Fibroblast of skin of scalp (primary cell): ENCODE data around the gene SCN4A.
"Not testable (repeated sequence)": the region's sequence is repeated elsewhere in the genome, so short reads cannot be mapped to it uniquely, and the experiment has no call there.

Source experiments
- DNase-seq: peaks from one replicate; pipeline ENCODE4 v3.0.0-alpha.2; 2013

Gene SCN4A

DNA sequence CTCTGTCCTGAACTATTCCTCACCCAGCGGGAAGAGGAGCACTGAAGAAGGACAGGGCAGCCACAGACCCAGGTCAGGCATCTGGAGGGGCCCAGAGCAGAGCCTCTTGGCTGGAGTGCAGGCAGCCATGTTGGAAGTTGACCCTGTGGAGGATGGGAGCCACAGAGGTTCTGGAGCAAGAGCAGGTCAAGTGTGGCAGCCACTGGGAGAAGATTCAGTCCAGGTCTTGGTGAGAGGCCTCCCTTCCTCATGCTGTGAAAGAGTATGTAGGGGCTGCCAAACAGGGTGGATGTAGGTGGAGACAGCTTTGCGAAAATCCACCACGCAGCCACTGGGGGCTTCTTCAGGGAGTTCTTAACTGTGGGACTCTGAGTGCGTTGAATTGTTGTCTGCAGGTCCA, 40.0 kb downstream of the SCN4A start:
- DNase-seq, result no peak

DNA sequence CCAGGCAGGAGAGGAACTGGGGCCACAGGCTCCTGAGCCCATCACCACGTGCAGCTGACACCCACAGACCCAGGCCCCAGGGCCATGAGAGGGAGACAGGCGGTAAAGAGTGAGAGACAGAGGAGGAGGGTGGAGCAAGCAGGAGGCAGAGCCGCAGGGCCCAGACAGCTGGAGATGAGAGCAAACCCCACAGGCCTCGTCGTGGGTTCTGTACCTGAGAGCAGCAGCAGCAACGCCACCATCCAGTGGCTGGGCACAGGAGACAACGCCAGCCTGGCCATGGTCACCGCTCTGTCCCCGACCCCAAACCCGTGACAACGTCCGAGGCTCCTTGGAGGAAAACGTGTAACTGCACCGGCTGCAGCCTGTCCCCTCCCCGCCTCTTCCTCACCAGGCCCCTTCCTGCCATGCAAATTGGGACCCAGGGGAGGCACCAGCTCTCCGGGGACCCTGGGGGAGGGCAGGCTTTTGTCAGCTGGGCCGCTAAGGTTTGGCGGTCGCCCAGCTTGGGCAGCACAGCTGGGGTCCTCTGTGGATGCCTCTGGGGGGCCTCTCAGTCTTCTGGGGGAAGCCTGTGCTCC, 40.6 kb downstream of the SCN4A start, which contains the start of gene CD79B:
Gene CD79B, minus strand, starts transcription at position 351 of the 581 bp plus-strand sequence. Its CDS starts 70 bp downstream, at position 281.
- no peak for DNase-seq

DNA sequence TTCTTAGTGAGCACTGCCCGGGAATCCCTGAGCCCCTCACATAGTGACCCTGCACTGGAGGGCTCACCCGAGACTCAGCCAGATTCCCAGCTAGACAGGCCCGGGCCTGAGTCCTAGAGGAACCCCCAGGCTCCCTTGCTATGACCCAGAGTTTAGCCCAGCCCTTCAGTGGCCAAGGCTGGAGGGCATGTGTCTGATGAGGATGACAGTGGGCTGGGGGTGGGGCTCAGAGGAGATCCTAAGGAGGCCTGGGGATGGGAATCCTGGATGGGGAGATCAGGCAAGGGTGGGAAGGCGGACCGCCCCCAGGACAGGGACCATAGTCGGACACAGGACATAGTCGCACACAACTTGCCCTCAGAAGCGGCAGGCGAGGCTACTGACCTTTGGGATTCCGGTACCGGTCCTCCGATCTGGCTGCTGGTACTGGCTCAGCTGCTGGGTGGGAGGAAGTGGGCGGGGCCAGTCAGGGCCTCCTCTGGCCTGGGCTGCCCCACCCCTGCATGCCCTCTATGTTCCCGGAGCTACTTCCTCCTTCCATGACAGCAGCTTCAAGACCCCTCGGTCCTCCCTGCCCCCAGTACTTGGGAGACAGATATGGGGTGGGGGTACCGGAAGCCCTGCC, 41.7 kb downstream of the SCN4A start:
- DNase-seq, result peak; percentile 5

DNA sequence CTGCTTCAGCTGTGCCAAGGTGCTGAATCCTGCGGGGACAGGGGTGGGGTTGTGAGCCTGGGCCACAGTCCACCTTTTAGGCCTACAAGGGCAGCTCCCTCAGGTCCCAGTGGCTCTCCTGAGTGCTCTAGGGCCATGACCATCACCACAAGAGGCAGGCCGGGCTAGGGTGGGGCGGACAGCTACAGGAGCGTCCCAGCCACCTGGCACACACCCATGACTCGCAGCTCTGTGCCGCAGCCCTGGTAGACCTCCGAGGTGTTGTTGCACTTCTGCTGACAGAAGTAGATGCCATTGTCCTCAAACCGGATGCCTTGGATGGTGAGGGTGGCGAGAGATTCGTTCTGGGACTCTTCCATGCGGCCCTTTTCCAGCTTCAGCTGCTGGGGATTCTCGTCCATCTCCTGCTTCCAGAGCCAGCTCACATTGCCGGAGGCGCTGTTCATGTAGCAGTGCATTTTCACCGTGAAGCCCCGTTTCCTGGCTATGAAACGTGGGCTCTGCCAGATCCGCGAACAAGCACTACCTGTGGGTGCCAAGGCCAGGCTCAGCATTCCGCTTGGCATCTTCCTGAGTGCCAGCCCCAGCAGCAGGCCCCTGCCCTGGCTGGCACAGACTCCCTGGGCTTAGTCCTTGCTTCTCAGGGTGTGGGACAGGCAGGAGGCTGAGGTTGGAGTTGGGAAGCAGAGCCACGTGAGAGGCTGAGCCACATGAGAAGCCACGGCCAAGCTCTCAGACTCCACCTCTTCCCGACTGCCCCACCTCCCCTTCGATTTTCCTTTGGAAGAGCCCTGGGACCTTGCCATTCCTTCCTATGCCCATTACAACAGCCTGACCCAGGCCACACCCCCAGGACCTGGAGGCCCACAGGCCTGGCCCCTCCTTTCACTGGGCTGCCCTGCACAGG, 42.6 kb downstream of the SCN4A start:
- no peak for DNase-seq

DNA sequence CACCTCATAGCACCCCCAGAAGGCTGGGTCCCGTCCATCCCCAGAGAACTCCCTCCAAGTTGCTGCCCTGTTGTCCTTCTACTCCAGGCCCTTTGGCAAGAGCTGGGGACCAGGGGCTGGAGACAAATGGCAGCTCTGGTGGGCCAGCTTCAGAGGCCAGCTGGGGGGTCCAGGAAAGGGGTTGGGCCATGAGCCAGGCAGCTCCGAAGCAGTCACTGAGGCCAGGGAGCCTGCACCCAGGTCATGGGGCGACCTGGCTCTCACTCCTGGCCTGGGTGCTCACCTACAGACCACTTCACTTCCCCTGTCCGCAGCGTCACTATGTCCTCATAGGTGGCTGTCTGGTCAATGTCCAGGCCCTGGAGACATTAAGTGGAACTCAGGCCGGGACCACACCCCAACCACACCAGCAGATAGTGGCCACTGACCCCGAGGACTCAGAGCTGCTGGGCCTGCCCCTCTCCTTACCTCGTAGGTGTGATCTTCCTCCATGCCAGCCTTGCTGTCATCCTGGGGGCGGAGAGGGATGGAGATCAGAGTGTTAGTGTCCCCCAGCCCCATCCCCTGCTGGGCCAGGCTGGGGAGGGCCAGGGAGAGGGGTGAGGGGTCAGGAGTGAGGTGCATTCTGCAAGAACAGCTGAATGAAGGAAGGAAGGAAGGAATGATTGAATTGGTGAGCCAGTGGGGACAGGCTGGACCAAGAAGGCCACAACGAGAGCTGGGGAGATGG, 43.6 kb downstream of the SCN4A start:
- DNase-seq, result no peak

DNA sequence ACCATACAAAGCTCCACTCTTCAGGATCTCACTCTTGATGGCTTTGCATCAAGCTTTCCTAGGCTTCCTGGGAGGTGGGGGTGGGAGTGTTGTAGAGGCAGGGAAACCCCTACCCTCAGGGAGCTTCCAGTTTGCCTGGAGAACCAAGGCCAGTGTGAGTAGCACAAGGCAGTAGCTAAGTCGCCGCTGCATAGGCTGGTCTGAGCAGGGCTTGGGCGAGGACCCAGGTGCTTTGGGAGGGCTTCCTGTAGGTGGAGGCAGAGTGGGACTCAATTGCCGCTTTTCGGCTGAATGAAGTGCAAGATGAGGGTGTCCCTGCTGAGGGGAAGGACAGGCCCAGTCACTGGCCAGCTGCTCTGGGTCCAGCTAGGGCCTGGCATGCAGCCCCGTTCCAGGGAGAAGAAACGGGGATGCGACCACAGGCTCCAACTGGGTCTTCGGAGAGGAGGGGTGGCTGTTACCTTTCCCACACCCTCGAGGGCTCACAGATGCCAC, 44.5 kb downstream of the SCN4A start:
- DNase-seq, result no peak

DNA sequence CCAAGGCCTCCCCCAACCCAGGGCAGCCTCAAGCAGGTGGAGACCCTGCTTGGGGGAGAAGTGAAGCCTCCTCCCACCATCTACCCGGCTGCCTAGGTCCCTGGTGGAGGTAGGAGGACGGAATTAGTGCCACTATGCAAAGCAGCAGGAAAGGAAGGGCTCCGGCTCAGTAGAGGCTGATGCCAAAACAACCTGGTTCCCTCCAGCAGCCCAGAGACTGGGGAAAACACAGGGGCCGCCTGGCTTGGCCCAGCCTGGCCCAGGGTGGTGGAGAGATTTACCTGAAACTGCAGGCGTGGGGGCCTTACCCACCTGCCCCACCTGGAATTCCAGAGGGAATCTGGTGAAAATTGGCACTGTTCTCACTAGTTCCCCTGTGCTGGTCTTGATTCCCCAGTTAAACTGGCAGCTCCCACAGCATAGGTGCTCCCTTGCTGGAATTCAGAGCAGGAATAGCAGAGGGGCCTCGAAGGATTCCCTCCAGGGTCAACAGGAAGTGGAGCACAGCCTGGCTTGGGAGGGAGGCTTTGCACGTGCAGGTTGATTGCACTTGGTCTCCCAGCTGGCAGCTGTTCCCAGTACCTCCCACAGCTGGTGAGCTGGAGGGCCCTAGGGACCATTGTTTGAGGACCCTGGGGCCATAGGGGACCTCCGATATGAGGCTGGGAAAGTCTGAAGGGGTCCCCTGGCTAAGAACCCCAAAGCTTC, 45.1 kb downstream of the SCN4A start:
- no peak for DNase-seq

DNA sequence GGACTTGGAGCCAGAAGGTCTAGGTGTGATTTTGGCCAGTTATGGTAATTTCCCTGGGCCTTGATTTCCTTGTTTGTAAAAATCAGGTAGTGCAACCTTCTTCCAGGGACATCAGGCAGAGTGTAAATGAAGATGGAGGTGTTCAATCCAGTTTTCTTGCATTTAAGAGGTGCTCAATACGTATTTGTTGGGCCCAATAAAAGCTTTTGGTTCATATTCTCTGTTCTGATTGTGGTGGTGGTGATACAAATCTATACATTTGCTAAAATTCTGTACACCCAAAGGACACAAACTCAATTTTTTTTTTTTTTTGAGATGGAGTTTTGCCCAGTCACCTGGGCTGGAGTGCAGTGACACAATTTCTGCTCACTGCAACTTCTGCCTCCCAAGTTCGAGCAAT, 46.6 kb downstream of the SCN4A start:
- no peak for DNase-seq

DNA sequence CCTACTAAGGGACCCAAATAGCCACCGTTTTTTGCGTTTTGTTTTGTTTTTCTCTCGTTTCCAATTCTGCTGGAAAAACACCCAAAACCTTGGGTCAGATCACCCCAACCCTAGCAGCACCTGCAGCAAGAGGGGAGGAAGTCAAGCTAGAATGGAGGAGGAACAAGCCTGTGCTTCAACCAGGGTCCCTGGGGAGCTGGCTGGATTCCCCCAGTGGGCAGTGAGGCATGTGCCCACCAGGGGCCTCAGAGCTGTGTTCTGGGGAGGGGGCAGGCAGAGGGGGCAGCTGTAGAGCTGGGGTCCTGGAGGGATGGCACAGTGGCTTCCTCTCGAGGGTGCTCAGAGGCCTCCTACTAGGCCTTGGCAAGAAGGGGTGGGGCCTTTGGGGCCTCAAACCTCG, 47.1 kb downstream of the SCN4A start:
- DNase-seq, result no peak

DNA sequence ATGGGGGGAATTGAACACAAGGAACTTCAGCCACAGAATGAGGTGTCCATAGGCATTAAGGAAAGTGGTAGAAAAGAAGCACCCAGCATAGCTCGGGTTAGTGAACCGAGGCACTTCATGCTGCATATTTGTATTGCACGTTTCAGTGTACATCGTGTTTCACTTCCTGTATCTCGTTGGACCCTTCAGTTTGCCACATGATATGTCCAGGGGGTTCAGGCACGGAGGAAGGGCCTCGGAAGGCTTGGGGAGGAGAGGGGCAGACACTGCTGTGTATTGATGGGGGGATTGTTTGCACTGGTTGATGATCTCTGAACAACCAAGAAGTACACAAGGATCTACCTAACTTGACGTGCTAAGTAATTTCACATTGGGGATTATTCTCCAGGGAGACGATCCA, 50.3 kb downstream of the SCN4A start:
- DNase-seq, result not testable (repeated sequence)

DNA sequence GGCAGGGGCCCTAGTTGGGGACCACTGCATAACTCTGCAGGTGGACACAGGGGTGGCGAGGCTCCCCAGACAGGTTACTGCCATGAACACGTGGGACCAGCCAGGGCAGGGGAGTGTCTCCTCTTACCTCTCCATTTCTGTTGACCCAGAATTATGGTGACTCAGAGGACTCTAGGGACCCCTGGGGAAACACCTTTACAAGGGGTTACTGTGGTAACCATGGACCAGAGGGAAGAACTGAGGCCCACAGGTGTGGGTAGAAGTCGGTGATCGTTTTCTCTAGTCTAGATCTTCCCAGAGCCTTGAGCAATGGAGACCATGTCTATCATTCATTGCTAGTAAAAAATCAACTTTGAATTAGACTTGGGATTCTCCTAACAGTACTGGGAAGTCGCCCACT, 51.9 kb downstream of the SCN4A start:
- DNase-seq, result not testable (repeated sequence)

DNA sequence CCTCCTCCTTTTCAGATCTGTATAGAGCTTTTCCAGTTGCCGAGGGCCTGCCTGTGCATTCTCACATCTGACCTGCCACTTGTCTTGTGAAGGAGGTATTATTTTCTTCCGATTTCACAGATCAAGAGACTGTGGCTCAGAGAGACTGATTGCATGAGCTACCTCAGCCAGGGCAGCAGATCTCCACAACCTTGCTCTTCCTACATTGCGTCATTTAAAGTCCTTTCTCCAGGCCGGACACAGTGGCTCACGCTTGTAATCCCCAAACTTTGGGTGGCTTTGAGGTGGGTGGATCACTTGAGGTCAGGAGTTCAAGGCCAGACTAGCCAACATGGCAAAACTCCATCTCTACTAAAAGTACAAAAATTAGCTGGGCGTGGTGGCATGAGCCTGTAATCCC, 52.7 kb downstream of the SCN4A start:
- not testable (repeated sequence) for DNase-seq

DNA sequence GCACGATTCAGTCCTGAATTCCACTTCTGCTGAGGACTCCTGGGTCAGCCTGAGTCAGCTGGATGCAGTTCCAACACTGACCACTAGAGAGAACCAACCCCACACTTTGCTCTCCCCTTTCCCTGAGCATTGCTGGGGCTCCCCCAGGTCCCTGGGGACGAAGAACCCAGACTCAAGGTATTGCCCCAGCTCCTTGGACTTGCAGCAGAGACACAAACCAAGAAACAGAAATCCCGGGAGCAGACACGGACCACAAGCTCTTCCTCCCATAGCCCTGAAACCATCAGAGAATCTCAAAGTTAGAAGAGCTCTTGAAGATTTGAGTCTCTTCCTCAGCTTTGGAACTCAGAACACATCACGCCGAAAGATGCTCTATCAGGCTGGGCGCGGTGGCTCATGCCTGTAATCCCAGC, 53.4 kb downstream of the SCN4A start:
- peak; percentile 61 for DNase-seq

DNA sequence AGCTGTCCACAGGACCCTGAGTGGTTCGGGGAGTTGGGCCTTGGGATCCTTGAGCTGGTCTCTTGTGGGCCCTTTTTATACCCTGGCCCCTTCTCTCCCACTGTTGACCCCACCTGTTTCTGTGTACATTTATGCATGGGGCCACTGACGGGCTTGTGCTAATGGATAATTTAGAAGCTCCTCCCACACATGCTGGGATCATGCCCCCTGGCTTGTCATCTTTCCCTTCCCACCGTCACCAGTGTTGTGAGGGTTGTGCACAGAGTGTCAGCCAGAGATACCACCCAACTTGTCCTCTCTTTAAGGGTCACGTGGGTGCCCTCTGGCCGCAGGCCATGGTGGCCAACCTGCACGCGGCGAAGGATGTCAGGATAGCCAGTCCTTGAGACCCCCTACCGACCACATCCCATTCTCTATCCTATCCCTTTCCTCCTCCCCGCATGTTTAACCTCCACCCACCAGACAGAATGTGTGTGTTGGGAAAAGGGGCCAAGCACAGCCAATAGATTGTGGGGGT, 53.9 kb downstream of the SCN4A start, which contains the start of gene GH1:
Gene GH1, minus strand, starts transcription at position 51 of the 517 bp plus-strand sequence. CDS start 63 bp downstream, outside the sequence.
- not testable (repeated sequence) for DNase-seq

DNA sequence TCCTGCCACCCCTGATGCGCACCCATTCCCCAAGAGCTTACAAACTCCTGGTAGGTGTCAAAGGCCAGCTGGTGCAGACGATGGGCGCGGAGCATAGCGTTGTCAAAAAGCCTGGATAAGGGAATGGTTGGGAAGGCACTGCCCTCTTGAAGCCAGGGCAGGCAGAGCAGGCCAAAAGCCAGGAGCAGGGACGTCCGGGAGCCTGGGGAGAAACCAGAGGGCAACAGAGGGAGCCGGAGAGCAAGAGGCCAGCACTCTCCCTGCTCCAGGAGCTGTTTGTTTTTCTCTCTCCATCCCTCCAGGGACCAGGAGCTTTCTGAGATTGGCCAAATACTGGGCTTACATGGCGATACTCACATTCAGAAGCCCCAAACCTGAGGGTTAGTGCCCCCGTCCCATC, 54.4 kb downstream of the SCN4A start:
- DNase-seq, result no peak

DNA sequence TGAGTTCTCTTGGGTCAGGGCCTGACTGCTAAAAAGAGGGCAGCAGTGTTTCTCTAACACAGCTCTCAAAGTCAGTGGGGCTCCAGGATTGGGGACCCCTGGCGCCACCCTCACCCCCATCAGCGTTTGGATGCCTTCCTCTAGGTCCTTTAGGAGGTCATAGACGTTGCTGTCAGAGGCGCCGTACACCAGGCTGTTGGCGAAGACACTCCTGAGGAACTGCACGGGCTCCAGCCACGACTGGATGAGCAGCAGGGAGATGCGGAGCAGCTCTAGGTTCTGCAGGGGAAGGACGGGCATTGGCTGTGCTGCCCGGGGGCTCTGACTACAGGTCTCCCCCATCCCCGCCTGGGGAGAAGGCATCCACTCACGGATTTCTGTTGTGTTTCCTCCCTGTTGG, 55.1 kb downstream of the SCN4A start:
- DNase-seq, result no peak

DNA sequence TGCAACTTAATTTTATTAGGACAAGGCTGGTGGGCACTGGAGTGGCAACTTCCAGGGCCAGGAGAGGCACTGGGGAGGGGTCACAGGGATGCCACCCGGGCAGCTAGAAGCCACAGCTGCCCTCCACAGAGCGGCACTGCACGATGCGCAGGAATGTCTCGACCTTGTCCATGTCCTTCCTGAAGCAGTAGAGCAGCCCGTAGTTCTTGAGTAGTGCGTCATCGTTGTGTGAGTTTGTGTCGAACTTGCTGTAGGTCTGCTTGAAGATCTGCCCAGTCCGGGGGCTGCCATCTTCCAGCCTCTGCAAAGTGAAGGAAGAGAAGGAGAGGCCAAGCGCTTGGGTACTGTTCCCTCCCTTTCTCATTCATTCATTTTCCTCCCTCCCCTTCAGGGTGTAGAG, 55.5 kb downstream of the SCN4A start:
- not testable (repeated sequence) for DNase-seq

DNA sequence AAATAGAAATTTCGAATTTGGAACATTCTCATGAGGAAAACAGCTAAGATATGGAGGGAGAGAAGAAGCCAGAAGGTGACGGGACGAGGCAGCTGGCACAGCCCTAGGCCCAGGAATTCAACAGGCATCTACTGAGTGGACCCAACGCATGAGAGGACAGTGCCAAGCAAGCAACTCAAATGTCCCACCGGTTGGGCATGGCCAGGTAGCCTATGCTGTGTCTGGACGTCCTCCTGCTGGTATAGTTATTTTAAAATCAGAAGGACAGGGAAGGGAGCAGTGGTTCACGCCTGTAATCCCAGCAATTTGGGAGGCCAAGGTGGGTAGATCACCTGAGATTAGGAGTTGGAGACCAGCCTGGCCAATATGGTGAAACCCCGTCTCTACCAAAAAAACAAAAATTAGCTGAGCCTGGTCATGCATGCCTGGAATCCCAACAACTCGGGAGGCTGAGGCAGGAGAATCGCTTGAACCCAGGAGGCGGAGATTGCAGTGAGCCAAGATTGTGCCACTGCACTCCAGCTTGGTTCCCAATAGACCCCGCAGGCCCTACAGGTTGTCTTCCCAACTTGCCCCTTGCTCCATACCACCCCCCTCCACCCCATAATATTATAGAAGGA, 56.0 kb downstream of the SCN4A start:
- DNase-seq, result no peak

DNA sequence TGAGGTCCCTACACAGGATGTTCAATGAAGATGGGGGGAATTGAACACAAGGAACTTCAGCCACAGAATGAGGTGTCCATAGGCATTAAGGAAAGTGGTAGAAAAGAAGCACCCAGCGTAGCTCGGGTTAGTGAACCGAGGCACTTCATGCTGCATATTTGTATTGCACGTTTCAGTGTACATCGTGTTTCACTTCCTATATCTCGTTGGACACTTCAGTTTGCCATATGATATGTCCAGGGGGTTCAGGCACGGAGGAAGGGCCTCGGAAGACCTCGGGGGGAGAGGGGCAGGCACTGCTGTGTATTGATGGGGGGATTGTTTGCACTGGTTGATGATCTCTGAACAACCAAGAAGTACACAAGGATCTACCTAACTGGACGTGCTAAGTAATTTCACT, 57.0 kb downstream of the SCN4A start:
- DNase-seq, result not testable (repeated sequence)

DNA sequence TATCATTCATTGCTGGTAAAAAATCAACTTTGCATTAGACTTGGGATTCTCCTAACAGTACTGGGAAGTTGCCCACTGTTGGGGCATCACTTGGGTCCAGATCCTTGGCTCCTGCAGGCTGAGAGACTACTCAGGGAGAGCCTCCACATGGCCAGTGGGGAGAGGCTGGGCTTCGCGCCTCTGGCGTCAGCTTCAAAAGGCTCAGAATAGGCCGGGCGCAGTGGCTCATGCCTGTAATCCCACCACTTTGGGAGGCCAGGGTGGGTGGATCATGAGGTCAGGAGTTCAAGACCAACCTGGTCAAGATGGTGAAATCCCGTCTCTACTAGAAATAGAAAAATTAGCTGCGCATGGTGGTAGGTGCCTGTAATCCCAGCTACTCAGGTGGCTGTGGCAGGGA, 58.2 kb downstream of the SCN4A start:
- no peak for DNase-seq

DNA sequence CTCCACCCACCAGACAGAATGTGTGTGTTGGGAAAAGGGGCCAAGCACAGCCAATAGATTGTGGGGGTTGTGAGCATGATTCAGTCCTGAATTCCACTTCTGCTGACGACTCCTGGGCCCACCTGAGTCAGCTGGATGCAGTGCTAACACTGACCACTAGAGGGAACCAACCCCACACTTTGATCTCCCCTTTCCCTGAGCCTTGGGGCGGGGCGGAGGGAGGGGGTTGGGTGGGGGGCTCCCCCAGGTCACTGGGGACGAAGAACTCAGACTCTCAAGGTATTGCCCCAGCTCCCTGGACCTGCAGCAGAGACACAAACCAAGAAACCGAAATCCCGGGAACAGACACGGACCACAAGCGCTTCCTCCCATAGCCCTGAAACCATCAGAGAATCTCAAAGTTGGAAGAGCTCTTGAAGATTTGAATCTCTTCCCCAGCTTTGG, 61.0 kb downstream of the SCN4A start:
- peak; percentile 26 for DNase-seq
